Hepatocyte (in vitro differentiated cells): ENCODE results near the gene FIBCD1. TPM values are rescaled to one million over a fixed set of nuclear protein-coding genes. Genes with fewer than 3 reads are reported as not detected.

Source experiments
- DNase-seq: peaks from one replicate; pipeline ENCODE4 v3.0.0-alpha.2; 2016; ENCODE audit warnings: low spot score
- H2AFZ ChIP-seq: fragments of 200-600 bp; sonication (generic); 2 replicates; pipeline ENCODE4 v1.6.0; 2016; ENCODE audit warnings: antibody characterized with exemption, mild to moderate bottlenecking
- H3K27ac ChIP-seq: fragments of 200-600 bp; sonication (generic); 2 replicates; pipeline ENCODE4 v1.5.1; 2016; ENCODE audit warnings: mild to moderate bottlenecking
- H3K27me3 ChIP-seq: fragments of 200-600 bp; sonication (generic); 2 replicates; pipeline ENCODE4 v1.6.1; 2016
- H3K36me3 ChIP-seq: fragments of 200-600 bp; sonication (generic); replicated peaks from 2 replicates; pipeline ENCODE4 v1.5.1; 2016; ENCODE audit warnings: low read depth; ENCODE audit not compliant: insufficient read depth
- H3K4me1 ChIP-seq: fragments of 200-600 bp; sonication (generic); 2 replicates; pipeline ENCODE4 v1.5.1; 2016; ENCODE audit warnings: mild to moderate bottlenecking, moderate library complexity; ENCODE audit not compliant: insufficient read depth
- H3K4me2 ChIP-seq: fragments of 200-600 bp; sonication (generic); 2 replicates; pipeline ENCODE4 v1.6.0; 2016
- H3K4me3 ChIP-seq: fragments of 200-600 bp; sonication (generic); 2 replicates; pipeline ENCODE4 v1.5.1; 2016; ENCODE audit warnings: mild to moderate bottlenecking
- H3K79me2 ChIP-seq: fragments of 200-600 bp; sonication (generic); 2 replicates; pipeline ENCODE4 v1.6.0; 2017; ENCODE audit warnings: mild to moderate bottlenecking
- H3K9me2 ChIP-seq: fragments of 200-600 bp; sonication (generic); replicated peaks from 2 replicates; pipeline ENCODE4 v1.6.0; 2017; ENCODE audit warnings: mild to moderate bottlenecking; ENCODE audit not compliant: insufficient read depth
- H3K9me3 ChIP-seq: fragments of 200-600 bp; sonication (generic); 2 replicates; pipeline ENCODE4 v1.5.1; 2016; ENCODE audit warnings: low read depth, mild to moderate bottlenecking
- H4K20me1 ChIP-seq: fragments of 200-600 bp; sonication (generic); 2 replicates; pipeline ENCODE4 v1.6.0; 2016; ENCODE audit warnings: mild to moderate bottlenecking; ENCODE audit not compliant: insufficient read depth, poor library complexity, severe bottlenecking
- EZH2 ChIP-seq: fragments of 200-600 bp; sonication (generic); IDR thresholded peaks from 2 replicates; pipeline ENCODE4 v1.6.1; 2016; ENCODE audit warnings: antibody characterized with exemption, mild to moderate bottlenecking, borderline replicate concordance
- EZH2phosphoT487 ChIP-seq: fragments of 200-600 bp; sonication (generic); IDR thresholded peaks from one replicate; pipeline ENCODE4 v1.6.1; 2018; ENCODE audit warnings: antibody characterized with exemption, mild to moderate bottlenecking, low read depth, moderate library complexity; ENCODE audit not compliant: unreplicated experiment, severe bottlenecking
- WGBS: methylation state at CpG from one replicate; pipeline ENCODE4 v1.1.6; 2016; ENCODE audit warnings: low lambda C conversion rate; ENCODE audit errors: missing lambda C conversion rate; 5-methylcytosine and 5-hydroxymethylcytosine counted together
- polyA plus RNA-seq: library from polyadenylated mRNA; unstranded; fragments of >200 nt; fragmentation: Nextera tagmentation; extraction: Ambion mirVana; gene quantifications from 2 replicates; pipeline ENCODE4 v1.2.1, GENCODE V29; 2016
- total RNA-seq: library from RNA; depleted of rRNA; stranded (reverse); fragments of >200 nt; gene quantifications from 2 replicates; pipeline ENCODE4 v1.2.3, GENCODE V29; 2014
- TF ChIP-seq, protein P1 (sequence below): fragments of 200-600 bp; sonication (generic); IDR thresholded peaks from 2 replicates; pipeline ENCODE4 v1.5.1; 2016; ENCODE audit warnings: antibody characterized with exemption, mild to moderate bottlenecking; ENCODE audit not compliant: poor library complexity

FIBCD1 gene
- total and polyA plus RNA-seq, 2 experiments from 2014 or later, result 0.33 TPM; not detected in 1

DNA sequence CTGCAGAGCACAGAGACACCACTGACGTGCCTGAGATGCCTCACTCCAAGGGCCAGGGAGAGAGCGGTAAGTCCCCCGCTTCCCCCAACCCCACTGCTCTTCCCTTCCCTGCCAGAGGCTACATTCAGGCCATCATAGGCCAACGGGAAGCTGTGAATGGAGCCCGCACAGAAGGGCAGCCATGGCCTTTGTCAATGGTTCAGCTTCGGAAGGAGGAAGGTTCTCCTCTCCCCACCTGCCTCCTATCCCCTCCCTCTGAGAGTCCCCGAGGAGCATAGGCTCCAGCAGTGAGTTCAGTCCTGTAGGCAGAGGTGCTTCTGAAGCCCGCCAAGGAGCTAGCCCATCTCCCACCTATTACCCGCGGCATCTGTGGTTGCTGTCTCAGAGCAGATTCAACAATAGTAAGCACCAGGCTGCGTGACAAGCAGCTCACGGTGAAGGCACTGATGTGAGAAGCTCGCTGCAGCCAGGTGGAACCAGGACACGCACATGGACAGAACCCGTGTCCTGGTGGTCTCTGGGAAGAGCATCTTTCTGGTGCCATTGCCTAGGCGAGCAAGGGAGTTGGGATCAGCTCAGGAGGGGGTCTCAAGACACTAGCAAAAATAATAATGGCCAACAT lies 58.3 kb downstream of the FIBCD1 start:
- no peak overlapping the region for H3K4me2 ChIP-seq
- H4K20me1 ChIP-seq, result no peaks in the 10 kb centered on the region
- no peak for DNase-seq
- TF ChIP-seq EZH2, result no peak
- TF ChIP-seq, protein P1, sequence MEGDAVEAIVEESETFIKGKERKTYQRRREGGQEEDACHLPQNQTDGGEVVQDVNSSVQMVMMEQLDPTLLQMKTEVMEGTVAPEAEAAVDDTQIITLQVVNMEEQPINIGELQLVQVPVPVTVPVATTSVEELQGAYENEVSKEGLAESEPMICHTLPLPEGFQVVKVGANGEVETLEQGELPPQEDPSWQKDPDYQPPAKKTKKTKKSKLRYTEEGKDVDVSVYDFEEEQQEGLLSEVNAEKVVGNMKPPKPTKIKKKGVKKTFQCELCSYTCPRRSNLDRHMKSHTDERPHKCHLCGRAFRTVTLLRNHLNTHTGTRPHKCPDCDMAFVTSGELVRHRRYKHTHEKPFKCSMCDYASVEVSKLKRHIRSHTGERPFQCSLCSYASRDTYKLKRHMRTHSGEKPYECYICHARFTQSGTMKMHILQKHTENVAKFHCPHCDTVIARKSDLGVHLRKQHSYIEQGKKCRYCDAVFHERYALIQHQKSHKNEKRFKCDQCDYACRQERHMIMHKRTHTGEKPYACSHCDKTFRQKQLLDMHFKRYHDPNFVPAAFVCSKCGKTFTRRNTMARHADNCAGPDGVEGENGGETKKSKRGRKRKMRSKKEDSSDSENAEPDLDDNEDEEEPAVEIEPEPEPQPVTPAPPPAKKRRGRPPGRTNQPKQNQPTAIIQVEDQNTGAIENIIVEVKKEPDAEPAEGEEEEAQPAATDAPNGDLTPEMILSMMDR, result no peak
- H2AFZ ChIP-seq, result no peak overlapping the region
- no peaks in the 10 kb centered on the region for H3K79me2 ChIP-seq
- H3K9me3 ChIP-seq, result no peaks in the 10 kb centered on the region
- H3K27me3 ChIP-seq, result no peaks in the 10 kb centered on the region
- 98% methylated on average over 16 of the region's 16 CpGs for WGBS
- H3K4me1 ChIP-seq, result no peaks in the 10 kb centered on the region
- no peak overlapping the region for H3K27ac ChIP-seq
- no peak overlapping the region for H3K4me3 ChIP-seq
- H3K36me3 ChIP-seq, result no peaks in the 10 kb centered on the region
- H3K9me2 ChIP-seq, result no peaks in the 10 kb centered on the region

DNA sequence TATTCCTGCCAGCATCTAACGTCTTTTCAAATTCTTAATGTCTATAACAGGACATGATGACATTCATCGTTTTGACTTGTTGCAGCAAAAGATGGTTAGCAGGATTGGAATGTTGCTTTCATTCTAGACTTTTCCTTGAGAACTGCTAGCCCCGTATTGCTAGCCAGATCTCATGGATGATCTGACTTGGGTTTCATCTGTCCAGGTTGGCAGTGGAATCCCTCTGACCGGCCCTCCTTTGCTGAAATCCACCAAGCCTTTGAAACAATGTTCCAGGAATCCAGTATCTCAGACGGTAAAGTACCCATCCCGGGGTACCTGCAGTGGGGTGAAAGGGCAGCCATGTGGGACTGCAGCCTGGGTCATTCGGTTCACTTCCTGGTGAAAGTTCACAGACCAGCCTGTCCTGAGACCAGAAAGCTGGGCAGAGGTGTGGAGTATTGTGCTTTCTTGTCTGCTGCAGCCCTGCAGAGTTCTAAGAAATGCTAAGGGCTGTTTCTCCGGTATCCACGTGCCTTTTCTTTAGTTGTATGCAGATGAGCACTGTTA lies 59.1 kb downstream of the FIBCD1 start:
- no peaks in the 10 kb centered on the region for H3K9me3 ChIP-seq
- DNase-seq, result no peak
- TF ChIP-seq EZH2, result no peak
- no peak for TF ChIP-seq EZH2phosphoT487
- TF ChIP-seq, protein P1, result no peak
- H3K4me2 ChIP-seq, result no peak overlapping the region
- WGBS, result 95% methylated on average over 9 of the region's 9 CpGs
- H3K79me2 ChIP-seq, result no peaks in the 10 kb centered on the region
- no peaks in the 10 kb centered on the region for H4K20me1 ChIP-seq
- H3K36me3 ChIP-seq, result no peaks in the 10 kb centered on the region
- H3K9me2 ChIP-seq, result no peaks in the 10 kb centered on the region
- no peak overlapping the region for H3K4me3 ChIP-seq
- no peaks in the 10 kb centered on the region for H3K4me1 ChIP-seq
- no peaks in the 10 kb centered on the region for H3K27me3 ChIP-seq
- no peak overlapping the region for H2AFZ ChIP-seq
- H3K27ac ChIP-seq, result no peak overlapping the region

DNA sequence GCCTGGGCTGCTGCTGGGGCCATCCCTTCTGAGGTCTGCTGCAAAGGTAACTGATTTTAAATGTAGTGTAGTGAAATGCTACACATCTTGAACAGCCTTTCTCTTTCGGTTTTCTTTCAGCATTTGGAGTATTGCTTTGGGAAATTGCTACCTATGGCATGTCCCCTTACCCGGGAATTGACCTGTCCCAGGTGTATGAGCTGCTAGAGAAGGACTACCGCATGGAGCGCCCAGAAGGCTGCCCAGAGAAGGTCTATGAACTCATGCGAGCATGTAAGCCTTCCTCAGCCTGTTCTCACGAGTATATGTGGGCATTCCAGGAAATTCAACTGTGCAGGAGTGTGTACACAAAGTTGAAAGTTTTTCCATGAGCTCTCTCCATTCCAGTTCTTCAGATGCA lies 60.8 kb downstream of the FIBCD1 start:
- H3K9me2 ChIP-seq, result no peaks in the 10 kb centered on the region
- no peak overlapping the region for H3K4me2 ChIP-seq
- H3K4me1 ChIP-seq, result no peaks in the 10 kb centered on the region
- H3K9me3 ChIP-seq, result no peaks in the 10 kb centered on the region
- no peaks in the 10 kb centered on the region for H4K20me1 ChIP-seq
- no peak overlapping the region for H3K27ac ChIP-seq
- no peak for DNase-seq
- H3K79me2 ChIP-seq, result no peaks in the 10 kb centered on the region
- H2AFZ ChIP-seq, result no peak overlapping the region
- no peaks in the 10 kb centered on the region for H3K27me3 ChIP-seq
- H3K36me3 ChIP-seq, result no peaks in the 10 kb centered on the region
- WGBS, result 96% methylated on average over 6 of the region's 6 CpGs
- H3K4me3 ChIP-seq, result no peak overlapping the region
- no peak for TF ChIP-seq EZH2phosphoT487
- TF ChIP-seq, protein P1, result no peak

DNA sequence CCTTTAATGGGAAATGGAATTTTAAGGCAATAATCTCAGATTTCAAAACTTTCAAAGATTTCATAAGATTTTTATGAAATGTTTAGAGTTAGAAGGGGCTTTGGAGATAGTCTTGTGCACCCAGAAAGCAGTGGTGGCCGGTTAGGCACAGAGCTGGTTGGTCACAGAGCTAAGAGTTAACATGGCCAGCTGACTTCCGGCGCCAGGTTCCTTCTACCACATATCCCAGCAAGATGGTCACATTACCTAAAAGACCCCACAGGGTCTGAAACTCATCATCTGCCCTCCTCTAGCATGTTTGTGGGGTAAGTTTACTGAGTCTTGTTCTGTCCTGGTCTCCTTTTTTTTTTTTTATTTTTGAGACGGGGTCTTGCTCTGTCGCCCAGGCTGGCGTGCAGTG lies 61.7 kb downstream of the FIBCD1 start:
- DNase-seq, result no peak
- H3K4me3 ChIP-seq, result no peak overlapping the region
- no peak overlapping the region for H2AFZ ChIP-seq
- WGBS, result 95% methylated on average over 6 of the region's 6 CpGs
- no peaks in the 10 kb centered on the region for H3K4me1 ChIP-seq
- H3K9me2 ChIP-seq, result no peaks in the 10 kb centered on the region
- no peaks in the 10 kb centered on the region for H4K20me1 ChIP-seq
- no peak overlapping the region for H3K4me2 ChIP-seq
- no peak for TF ChIP-seq EZH2phosphoT487
- no peak for TF ChIP-seq EZH2
- TF ChIP-seq, protein P1, result no peak
- H3K79me2 ChIP-seq, result peaks cover 2% of the 10 kb centered on the region
- H3K9me3 ChIP-seq, result no peaks in the 10 kb centered on the region
- no peaks in the 10 kb centered on the region for H3K27me3 ChIP-seq
- no peak overlapping the region for H3K27ac ChIP-seq
- H3K36me3 ChIP-seq, result no peaks in the 10 kb centered on the region
